Caco-2 (cell line): Measurements from ENCODE around the gene NDUFA3. TPM values are rescaled to one million over a fixed set of nuclear protein-coding genes. Genes with fewer than 3 reads are reported as not detected.

Experiments
- BruUV-seq: library from RNA; stranded (reverse); fragments of 400-500 nt; replicated peaks from 2 replicates; lab custom pipeline; 2021; lab: Mats Ljungman, UMichigan
- CTCF ChIA-PET: fragments of 300-600 bp; sonication (Branson Sonifier 250); formaldehyde crosslinking; loops from one replicate; lab custom pipeline; 2022; ENCODE audit warnings: antibody characterized with exemption; lab: Charles Lee
- POLR2A ChIA-PET: fragments of 300-600 bp; sonication (Branson Sonifier 250); formaldehyde crosslinking; loops from one replicate; lab custom pipeline; 2022; ENCODE audit warnings: antibody characterized with exemption; lab: Charles Lee
- DNase-seq, 2 experiments: peaks; one replicate each; pipeline versions ENCODE4 v3.0.0 to v3.0.0-alpha.2; 2020 to 2022
- H3K27me3 ChIP-seq: replicated peaks from 2 replicates; pipeline ENCODE4 v1.6.0; 2011; ENCODE audit warnings: low read length; ENCODE audit not compliant: control insufficient read depth, insufficient read depth
- H3K36me3 ChIP-seq: 2 replicates; pipeline ENCODE4 v1.5.1; 2011; ENCODE audit warnings: low read length; ENCODE audit not compliant: control insufficient read depth, insufficient read depth
- H3K4me1 ChIP-seq: fragments of 250-450 bp; sonication (Bioruptor Pico); 2 replicates; pipeline ENCODE4 v1.5.1; 2020; ENCODE audit warnings: mild to moderate bottlenecking
- H3K4me3 ChIP-seq: 2 replicates; pipeline ENCODE4 v1.5.1; 2011; ENCODE audit warnings: low read depth, mild to moderate bottlenecking, control low read depth, low read length
- H3K9me3 ChIP-seq: fragments of 250-450 bp; sonication (Bioruptor Pico); 2 replicates; pipeline ENCODE4 v1.5.1; 2020; ENCODE audit warnings: mild to moderate bottlenecking, moderate library complexity
- H3K27ac Mint-ChIP-seq: one replicate; pipeline ENCODE4 v1.8.0; 2022; ENCODE audit warnings: mixed read lengths; ENCODE audit not compliant: unreplicated experiment
- H3K27me3 Mint-ChIP-seq: one replicate; pipeline ENCODE4 v1.8.0; 2022; ENCODE audit warnings: mixed read lengths; ENCODE audit not compliant: insufficient read depth, unreplicated experiment
- H3K36me3 Mint-ChIP-seq: one replicate; pipeline ENCODE4 v1.8.0; 2022; ENCODE audit warnings: mild to moderate bottlenecking, mixed read lengths; ENCODE audit not compliant: insufficient read depth, unreplicated experiment
- H3K4me1 Mint-ChIP-seq: one replicate; pipeline ENCODE4 v1.8.0; 2022; ENCODE audit warnings: low read depth, mixed read lengths; ENCODE audit not compliant: unreplicated experiment
- H3K4me3 Mint-ChIP-seq: one replicate; pipeline ENCODE4 v1.8.0; 2022; ENCODE audit warnings: mild to moderate bottlenecking, moderate library complexity, mixed read lengths; ENCODE audit not compliant: unreplicated experiment
- H3K9me3 Mint-ChIP-seq: one replicate; pipeline ENCODE4 v1.8.0; 2022; ENCODE audit warnings: mixed read lengths; ENCODE audit not compliant: unreplicated experiment
- CTCF ChIP-seq, 2 experiments: fragments of 200-600 bp in 1 of 2; IDR thresholded peaks; 1 replicate in 1 of 2; 2 replicates in 1 of 2; pipeline versions ENCODE4 v1.5.1 to v1.8.0; 2011 to 2022; ENCODE audit warnings: antibody characterized with exemption in 1 of 2, control low read depth in 1 of 2, inconsistent platforms in 1 of 2, low read depth in 1 of 2, low read length in 1 of 2, mild to moderate bottlenecking in 1 of 2, moderate library complexity in 1 of 2; ENCODE audit not compliant: insufficient read depth in 1 of 2, severe bottlenecking in 1 of 2, unreplicated experiment in 1 of 2
- intact Hi-C: fragments of 100-400 bp; cut with micrococcal nuclease; formaldehyde crosslinking; loops from one replicate; pipeline ENCODE4 v1.10.0; 2022; ENCODE audit not compliant: unreplicated experiment
- total RNA-seq: library from RNA; stranded (reverse); gene quantifications from 2 replicates; pipeline ENCODE4 v1.2.3, GENCODE V29; 2022

NDUFA3 gene
- total RNA-seq, 1 experiment from 2014 or later = 185 TPM

GRCh38 chr19:54149021-54149812 lies 46.6 kb downstream of the NDUFA3 start:
- Mint-ChIP-seq H3K4me3 (no peak overlapping the region), H3K27me3 (no peaks in the 10 kb centered on the region), H3K9me3 (no peaks in the 10 kb centered on the region), H3K36me3 (peaks cover 90% of the 10 kb centered on the region), H3K27ac (no peak overlapping the region), H3K4me1 (no peaks in the 10 kb centered on the region)
- intact Hi-C loops = no loop called here
- ChIA-PET CTCF (no interaction called here), POLR2A (interaction anchor here (0.6 kb wide), 1 partner anchor 19 kb away, joined by 4 read pairs; no protein-coding TSS in a partner anchor)
- Histone ChIP-seq H3K9me3 (no peaks in the 10 kb centered on the region), H3K4me3 (no peak overlapping the region), H3K27me3 (no peaks in the 10 kb centered on the region), H3K36me3 (peaks cover 16% of the 10 kb centered on the region), H3K4me1 (no peaks in the 10 kb centered on the region)
- no peak for TF ChIP-seq CTCF (IDR thresholded peaks at IDR 0.05; ENCODE audit: insufficient read depth in 1 of 2, low read depth in 1 of 2, low read length in 1 of 2, severe bottlenecking in 1 of 2, unreplicated experiment in 1 of 2)
- DNase-seq = no peak
- no TSS peak for BruUV-seq

GRCh38 chr19:54151362-54152035 lies 48.8 kb downstream of the NDUFA3 start:
- DNase-seq = no peak
- Mint-ChIP-seq H3K9me3 (no peaks in the 10 kb centered on the region), H3K36me3 (peaks cover 94% of the 10 kb centered on the region), H3K27me3 (no peaks in the 10 kb centered on the region), H3K27ac (peak overlapping the region; percentile 36), H3K4me3 (no peak overlapping the region), H3K4me1 (peaks cover under 1% of the 10 kb centered on the region)
- intact Hi-C loops = no loop called here
- H3K4me1 ChIP-seq = peaks cover under 1% of the 10 kb centered on the region; the same call in 1 of the 2 replicates
- TF ChIP-seq CTCF (IDR thresholded peaks at IDR 0.05; ENCODE audit: insufficient read depth in 1 of 2, low read depth in 1 of 2, low read length in 1 of 2, severe bottlenecking in 1 of 2, unreplicated experiment in 1 of 2) = no peak
- H3K27me3 ChIP-seq = no peaks in the 10 kb centered on the region
- no TSS peak for BruUV-seq
- H3K9me3 ChIP-seq = no peaks in the 10 kb centered on the region
- ChIA-PET POLR2A (no interaction called here), CTCF (interaction anchor here (2.1 kb wide), 1 partner anchor 14 kb away, joined by 5 read pairs; the partner anchor contains the start of gene CNOT3)
- no peak overlapping the region for H3K4me3 ChIP-seq
- H3K36me3 ChIP-seq = peaks cover 10% of the 10 kb centered on the region

- DNase-seq = no peak
- intact Hi-C loops = no loop called here
- Mint-ChIP-seq H3K4me1 (peaks cover 8% of the 10 kb centered on the region), H3K36me3 (peaks cover 94% of the 10 kb centered on the region), H3K9me3 (no peaks in the 10 kb centered on the region), H3K4me3 (no peak overlapping the region), H3K27me3 (no peaks in the 10 kb centered on the region), H3K27ac (no peak overlapping the region)
- no peaks in the 10 kb centered on the region for H3K9me3 ChIP-seq
- CTCF ChIA-PET = interaction anchor here (2.1 kb wide), 1 partner anchor 15 kb away, joined by 5 read pairs; the partner anchor contains the start of gene CNOT3
- no TSS peak for BruUV-seq
- peaks cover 10% of the 10 kb centered on the region for H3K36me3 ChIP-seq
- H3K4me3 ChIP-seq = no peak overlapping the region
- no peaks in the 10 kb centered on the region for H3K27me3 ChIP-seq
- H3K4me1 ChIP-seq = peaks cover 5% of the 10 kb centered on the region; the same call in 1 of the 2 replicates
- POLR2A ChIA-PET = no interaction called here
- TF ChIP-seq CTCF (IDR thresholded peaks at IDR 0.05; ENCODE audit: insufficient read depth in 1 of 2, low read depth in 1 of 2, low read length in 1 of 2, severe bottlenecking in 1 of 2, unreplicated experiment in 1 of 2) = no peak
Measured at GRCh38 chr19:54152267-54152666, 49.6 kb downstream of the NDUFA3 start.
